Measurements from ENCODE around the gene SPAG16. TPM values are rescaled to one million over a fixed set of nuclear protein-coding genes. Genes with fewer than 3 reads are reported as not detected.
"Not testable (repeated sequence)": the region's sequence is repeated elsewhere in the genome, so short reads cannot be mapped to it uniquely, and the experiment has no call there.

The SPAG16 gene
- total RNA-seq, 1 donor from 2014 or later, result 33.9 TPM

DNA sequence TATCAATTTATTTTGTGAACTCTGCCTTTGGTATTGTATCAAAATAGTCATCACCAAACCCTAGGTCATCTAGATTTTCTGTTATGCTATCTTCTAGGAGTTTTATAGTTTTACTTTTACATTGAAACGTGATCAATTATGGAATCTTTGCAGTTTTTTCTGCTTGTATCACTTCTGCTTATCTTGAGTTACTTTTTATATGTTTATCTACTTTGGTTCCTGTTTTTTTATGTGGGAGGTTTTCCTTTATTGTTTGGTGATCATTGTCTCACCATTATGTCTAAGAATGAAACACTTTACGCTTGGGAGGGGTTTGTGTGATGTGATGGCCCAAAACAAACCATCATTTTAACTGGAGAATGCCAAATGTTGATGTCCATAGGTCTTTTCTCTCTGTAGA lies 261.2 kb downstream of the SPAG16 start:
- DNase-seq (ENCODE audit: low spot score), result no peak

DNA sequence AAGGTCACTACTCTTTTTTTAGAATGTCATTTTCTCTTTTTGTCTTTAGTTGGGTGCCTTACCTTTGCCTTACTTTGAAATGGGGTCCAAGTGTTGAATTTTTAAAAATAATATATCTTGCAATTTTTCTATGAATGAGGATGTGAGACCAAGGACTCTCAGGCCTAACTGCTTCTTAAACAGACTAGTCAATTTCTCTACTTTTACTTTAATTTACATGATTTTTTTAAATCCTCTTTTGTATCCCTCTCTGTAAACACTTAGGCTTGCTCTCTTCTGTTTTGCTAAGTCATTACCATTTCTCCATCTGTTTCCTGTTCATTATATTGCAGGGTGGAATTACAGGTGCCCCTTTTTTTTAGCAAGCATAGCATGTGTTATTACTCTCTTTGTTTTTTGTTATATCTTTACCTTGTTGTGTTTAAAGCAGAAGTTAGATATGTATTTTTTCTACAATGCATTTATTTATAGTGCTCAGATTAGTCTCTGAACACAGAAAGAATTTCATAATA lies 261.8 kb downstream of the SPAG16 start:
- no peak for DNase-seq (ENCODE audit: low spot score)

DNA sequence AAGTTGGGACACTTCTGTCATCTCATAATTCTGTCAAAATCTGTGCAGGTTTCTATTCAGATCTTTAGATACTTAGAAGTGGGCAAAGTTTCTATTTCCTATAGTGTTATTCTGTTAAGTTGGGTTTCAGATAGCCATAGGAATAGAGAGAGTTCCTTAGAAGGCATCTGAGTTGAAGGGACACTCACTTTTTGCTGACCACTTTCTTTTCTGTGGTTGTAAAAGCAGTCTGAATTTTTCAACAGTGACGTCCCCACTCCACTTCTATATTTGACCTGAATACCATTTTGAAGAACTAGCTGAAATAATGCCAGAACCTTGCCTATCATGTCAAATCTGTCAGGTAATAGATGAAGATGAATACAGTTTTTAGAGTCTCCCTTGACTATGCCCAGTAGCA lies 267.3 kb downstream of the SPAG16 start:
- DNase-seq (ENCODE audit: low spot score), result no peak

DNA sequence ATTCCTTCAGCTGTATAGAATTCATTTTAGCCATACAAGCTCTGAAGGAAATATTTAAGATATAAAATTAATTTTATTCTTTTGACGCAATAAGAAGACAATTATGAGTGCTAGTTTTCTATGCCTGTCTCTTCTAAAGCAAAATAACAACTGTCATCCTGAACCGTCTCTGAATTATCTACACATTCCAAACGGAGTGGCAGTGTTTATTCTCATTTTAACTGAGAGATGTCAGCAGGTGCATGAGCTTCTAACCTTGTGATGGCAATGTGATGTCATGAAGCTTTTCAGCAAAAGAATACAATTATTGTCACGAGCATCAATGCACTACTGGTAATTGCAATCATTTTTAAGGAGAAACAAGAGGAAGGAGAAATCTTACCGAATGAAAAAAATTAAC lies 274.8 kb downstream of the SPAG16 start:
- DNase-seq (ENCODE audit: low spot score), result no peak

DNA sequence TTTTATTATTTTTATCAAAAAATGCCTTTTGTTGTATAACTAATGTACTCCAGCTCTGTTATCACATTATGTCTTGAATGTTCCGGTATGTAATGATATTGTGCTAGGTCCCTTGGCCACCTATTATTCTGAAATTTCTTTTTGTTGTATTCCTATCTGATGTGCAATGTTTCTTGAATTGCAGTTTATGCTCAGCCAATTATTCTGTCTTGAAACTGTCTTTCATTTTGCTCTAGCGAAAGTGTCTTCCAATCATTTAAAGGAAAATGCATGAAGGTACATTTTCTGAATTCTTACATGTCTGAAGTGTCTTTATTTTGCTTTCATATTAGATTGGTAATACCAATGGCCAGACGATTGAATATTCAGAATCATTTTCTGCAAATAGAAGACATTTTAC lies 277.5 kb downstream of the SPAG16 start:
- no peak for DNase-seq (ENCODE audit: low spot score)

DNA sequence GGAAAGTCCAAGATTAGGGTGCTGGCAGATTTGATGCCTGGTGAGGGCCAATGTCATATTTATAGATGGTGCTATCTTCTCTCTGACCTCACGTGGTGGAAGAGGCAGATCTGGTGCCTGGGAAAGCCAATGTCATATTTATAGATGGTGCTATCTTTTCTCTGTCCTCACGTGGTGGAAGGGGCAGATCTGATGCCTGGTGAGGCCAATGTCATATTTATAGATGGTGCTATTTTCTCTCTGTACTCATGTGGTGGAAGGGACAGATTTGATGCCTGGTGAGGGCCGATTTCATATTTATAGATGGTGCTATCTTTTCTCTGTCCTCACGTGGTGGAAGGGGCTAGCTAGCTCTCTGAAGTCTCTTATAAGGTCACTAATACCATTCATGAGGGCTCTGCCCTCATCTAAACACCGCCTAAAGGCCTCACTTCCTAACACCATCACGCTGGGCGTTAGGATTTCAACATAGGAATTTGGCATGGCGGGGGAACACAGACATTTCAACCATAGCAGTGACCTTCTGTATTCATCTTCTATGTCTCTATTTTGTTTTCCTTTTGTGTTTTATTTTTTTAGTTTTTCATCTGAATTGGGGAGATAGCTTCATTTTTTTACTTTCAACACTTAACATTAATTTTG lies 278.4 kb downstream of the SPAG16 start:
- DNase-seq (ENCODE audit: low spot score), result no peak

DNA sequence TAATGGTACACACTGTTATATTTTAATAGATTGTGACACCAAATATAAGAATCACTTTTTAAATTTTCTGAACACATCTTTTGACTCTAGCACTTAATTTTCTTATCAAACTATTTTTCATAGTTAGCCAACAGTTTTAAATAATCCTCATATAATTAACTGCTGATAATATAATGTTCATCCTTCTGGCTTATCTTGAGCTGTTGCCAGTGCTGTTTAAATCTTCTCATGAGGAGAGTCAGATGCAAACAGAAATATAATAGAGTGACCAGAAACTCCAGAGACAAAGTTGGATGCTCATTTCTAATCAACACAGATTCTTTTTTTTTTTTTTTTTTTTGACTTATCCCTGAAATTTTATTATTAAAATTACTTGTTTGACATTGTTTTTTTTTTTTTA lies 282.6 kb downstream of the SPAG16 start:
- no peak for DNase-seq (ENCODE audit: low spot score)

DNA sequence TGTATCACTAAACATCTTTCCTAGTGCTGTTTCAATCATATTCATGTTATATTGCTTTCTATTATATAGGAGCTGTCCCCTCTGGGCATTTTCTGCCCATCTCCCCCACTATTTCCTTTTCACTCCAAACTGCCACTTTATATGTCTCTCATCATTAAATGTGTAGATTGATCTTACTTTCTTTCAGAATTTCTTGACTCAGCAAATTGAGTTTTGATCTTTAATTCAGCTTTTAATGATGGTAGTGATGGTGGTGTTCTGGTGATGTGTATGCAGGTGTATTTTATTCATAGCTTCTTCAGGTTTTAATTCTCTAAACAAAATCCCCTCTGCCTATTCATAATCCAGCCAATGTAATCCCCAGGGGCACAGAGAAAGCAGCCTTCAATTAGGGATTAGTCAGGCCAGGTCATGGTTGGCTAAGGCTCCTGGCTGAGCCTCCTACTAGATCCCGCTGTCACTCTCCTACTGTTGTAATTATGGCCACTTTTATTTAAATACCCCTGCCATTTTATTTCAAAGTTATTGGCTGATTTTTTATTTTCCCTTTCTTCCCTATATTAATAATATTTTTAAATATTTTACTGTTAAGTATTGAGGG lies 325.4 kb downstream of the SPAG16 start:
- no peak for DNase-seq (ENCODE audit: low spot score)

DNA sequence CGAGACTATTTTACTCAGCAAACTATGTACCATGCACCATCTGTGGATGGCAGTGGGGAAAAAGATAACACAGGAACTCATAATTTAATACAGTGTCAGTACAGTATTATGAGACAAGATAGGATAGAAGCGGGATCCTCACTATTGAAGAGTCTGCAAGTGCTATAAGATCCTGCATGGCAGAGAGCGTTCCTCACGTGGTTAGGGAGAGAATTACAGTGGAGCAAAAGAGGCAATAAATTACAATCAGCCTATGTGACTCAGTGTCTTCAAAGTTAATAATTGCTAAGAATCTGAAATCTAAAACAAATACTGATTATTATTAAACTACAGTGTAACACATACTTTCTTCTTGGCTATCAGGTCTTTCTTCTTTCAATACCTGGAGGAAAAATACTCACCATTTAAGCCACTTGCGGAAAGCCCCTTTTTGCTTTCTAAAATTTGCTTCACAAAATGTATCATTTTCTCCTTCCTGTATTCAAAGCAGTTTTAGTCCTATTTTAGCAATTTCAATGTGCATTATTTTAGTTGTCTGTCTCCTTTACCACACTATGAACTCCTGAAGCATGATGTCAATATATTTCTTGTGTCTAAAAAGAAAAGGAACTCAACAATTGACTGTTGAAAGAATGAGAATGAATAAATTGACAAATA lies 342.9 kb downstream of the SPAG16 start:
- DNase-seq (ENCODE audit: low spot score), result no peak

DNA sequence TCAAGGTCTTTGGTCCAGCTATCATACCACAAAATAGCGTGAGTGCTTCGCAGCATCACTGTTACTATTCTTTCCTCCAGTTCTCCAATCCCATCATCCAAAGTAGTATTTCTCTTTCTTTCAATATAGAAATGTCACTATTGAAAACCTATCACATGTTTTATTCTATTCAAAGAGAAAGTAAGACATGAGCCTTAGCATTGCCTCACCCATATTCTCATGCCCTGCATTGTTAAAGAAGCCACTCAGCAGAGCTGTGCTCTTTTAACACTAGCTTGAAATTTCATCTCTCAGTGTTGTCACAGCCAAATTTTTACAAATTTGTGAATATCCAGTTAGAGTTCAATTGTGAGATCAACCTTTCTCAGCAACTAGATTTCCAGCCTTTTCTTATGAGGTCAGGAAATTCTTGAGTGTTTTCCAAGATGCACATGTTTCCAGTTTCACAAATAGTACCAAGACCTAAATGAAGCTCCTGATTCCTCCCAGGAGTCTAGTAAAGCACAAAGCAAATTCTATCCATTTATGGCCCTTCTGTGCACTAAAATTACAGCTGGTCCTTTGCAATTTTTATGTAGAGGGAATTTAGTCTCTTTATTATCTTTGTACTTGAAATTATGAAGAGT lies 343.7 kb downstream of the SPAG16 start:
- DNase-seq (ENCODE audit: low spot score), result no peak

DNA sequence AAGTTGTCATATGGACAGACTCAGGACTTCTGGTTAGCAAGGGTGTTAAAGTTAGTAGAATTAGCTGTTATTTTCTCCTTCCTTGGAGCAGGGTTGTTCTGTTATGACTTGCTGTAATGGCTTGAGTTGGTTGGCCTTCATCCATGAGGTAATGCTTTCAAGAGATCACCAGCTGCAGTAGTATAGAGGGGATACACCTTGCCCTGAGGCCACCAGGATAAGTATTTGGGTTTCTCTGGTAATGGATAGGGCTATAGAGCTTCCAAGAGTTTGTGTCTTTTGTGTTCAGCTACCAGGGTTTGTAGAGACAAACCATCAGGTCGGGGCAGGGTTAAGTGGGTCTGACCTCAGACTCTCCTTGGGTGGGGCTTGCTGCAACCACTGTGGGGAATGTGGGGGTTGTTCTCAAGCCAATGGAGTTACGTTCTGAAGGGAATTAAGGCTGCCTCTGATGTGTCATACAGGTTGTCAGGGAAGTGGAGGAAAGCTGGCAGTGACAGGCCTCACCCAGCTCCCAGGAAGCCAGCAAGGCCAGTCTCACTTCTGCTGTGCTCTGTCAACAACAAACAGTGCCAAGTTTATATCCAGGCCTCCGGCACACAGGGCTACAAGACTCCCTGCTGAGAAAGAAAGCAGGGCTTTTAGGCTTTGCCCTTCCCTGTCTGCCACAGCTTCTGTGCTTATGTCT lies 356.6 kb downstream of the SPAG16 start:
- DNase-seq (ENCODE audit: low spot score), result no peak

DNA sequence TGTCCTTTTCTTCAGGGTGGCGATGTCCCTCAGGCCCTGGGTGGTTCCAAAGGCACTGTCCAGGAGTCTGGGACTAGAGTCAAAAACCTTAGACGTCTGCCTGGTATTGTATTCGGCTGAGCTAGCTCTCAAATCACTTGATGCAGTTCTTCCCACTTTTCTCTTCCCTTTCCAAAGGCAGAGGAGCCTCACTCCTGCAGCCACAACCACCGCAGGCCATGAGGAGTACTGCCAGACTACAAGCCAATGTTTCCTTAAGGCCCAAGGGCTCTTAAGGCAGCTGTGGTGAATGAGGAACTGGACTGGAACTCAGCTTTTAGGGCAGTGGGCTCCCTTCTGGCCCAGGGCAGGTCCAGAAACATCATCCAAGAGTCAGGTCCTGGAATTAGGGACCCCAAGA lies 360.7 kb downstream of the SPAG16 start:
- no peak for DNase-seq (ENCODE audit: low spot score)

DNA sequence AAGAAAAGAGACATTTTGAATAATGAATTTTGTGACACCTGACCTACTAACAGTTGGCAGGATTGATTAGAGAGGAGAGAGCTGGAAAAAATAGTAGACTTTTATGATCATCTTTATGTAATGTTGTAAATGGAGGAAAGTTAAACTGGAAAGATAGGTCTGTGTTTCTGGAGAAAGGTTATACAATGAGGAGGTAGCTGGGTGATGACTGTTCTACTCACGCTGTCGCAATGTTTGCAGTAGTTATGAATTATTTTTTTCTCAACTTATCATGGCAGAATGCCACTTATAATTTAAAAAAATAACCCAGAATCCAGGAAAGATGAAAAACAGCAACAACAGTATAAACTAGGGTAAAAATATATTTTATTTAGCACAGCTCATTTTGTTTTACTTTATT lies 364.9 kb downstream of the SPAG16 start:
- no peak for DNase-seq (ENCODE audit: low spot score)

DNA sequence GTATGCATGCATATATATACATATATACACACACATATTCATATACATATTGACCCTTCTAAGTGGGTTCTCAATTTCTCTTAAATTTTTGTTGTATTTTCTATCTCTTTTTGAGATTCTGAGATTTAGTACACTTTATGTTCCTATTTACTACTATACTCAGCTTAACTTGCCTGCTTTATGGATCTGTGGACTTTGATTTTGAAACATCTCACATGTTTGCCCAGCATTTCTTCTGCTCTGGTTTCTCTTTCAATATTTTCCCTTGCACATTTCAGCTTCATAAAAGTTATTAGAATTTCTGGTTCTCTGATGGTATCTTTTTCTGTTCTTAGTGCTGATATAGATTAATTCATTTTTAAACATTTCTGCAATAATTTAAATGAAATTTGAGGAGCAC lies 380.6 kb downstream of the SPAG16 start:
- DNase-seq (ENCODE audit: low spot score), result no peak

DNA sequence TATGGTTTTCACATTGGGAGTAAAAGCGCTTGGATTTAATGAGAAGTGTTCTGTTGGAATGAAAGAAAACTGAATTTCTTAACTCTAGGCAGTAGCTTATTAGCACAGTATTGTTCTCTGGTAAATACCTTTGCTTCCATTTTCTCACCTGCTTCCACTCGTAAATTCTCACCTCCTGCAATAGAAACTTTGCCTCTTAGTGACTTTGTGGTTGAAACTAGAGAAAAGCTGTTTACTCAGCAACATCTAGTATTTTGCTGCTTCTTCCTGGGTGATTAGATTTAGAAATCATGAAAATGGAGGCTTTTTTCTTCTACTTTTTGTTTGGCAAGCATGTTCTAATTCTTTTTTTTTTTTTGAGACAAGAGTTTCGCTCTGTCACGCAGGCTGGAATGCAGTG lies 385.4 kb downstream of the SPAG16 start:
- no peak for DNase-seq (ENCODE audit: low spot score)

DNA sequence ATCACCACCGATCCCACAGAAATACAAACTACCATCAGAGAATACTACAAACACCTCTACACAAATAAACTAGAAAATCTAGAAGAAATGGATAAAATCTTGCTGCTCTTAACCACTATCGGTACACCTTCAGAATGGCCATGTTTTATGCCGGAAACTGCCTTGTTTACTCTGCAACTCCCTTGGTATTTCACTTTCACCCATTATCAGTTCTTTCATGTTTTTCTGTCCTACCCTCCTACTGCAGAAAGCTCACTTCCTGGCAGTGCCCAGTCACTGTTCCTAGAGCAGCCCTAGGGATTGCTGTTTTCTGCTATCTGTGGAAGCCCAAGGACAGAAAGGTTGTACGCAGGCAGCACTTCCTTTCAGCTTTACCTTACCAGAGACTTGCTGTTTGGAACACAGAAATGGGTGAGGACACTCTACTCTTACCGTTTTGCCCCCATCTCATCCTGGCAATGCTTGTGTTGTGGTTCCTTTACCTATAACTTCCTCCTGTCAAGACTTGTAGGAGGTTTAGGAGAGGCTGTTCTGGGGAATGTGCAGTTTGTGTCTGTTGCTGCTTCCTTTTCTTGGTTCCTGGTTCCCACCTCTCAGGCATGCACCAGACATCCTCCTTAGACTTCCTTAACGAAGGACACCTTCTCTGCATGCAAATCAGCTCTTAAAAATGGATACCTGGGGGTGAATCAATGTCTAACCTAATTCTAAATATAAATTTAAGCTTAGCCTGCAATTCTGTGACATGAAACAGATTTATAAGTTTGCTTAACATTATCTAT lies 394.4 kb downstream of the SPAG16 start:
- DNase-seq (ENCODE audit: low spot score), result no peak

DNA sequence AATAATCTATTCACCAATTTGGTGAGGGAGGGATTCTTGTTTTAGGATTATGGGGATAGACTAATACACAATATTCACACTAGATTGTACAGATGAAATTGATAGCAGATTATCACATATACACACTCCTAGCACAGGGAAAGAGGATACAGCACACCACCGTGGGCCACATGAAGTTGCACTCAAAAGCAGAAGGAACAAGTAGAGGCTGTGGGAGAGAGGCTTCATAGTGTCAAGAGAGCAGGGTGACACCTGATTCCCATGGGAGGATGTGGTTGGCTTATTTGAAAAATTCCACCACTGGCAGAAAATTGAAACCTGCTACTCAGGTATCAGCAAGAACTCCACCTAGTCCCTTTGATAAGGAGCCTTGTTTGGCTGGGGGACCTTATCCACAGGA lies 395.6 kb downstream of the SPAG16 start:
- DNase-seq (ENCODE audit: low spot score), result no peak

DNA sequence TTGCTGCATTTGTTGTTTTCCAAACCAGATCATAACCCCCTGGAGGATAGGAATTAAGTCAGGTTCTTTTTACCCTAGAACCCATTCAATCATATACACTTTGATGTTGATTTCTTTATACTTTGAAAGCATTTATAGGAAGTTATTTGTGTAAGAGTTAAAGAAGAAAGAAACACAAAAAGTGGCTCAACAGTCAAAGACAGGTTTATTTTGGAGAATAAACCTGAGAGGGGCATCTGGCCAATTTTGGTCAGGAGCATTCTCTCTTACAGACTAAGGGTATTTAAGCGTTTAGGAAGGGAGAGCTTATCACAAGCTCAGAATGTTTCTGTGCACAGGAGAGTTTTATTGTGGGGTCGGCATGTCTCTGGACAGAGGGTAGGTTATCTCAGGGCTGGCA lies 398.0 kb downstream of the SPAG16 start:
- no peak for DNase-seq (ENCODE audit: low spot score)

DNA sequence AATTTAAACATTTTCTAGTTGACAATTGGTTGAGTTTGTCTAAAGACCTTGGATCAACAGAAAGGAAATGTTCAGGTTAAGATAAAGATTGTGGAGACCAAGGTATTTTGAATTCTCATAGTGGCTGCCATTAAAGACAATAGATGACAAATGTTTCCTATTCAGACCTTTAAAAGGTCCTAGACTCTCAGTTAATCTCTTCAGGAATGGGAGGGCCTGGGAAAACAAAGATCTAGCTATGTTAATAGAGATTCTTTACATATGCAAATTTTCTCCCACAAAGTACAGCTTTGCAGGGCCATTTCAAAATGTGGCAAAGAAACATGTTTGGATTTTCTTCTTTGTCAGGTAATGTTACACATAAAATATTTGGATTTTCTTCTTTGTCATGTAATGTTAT lies 403.9 kb downstream of the SPAG16 start:
- DNase-seq (ENCODE audit: low spot score), result no peak

DNA sequence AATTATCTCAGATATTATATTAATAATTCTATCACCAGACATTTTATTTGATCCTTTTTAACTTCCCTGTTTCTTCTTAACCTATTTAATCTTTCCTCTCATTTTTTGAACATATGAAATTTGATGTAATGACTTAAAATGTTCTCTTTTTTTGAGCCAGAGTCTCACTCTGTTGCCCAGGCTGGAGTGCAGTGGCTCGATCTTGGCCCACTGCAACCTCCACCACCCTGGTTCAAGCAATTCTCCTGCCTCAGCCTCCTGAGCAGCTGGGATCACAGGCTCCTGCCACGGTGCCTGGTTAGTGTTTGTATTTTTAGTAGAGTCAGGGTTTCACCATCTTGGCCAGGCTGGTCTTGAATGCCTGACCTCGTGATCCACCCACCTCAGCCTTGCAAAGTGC lies 404.6 kb downstream of the SPAG16 start:
- not testable (repeated sequence) for DNase-seq (ENCODE audit: low spot score)

DNA sequence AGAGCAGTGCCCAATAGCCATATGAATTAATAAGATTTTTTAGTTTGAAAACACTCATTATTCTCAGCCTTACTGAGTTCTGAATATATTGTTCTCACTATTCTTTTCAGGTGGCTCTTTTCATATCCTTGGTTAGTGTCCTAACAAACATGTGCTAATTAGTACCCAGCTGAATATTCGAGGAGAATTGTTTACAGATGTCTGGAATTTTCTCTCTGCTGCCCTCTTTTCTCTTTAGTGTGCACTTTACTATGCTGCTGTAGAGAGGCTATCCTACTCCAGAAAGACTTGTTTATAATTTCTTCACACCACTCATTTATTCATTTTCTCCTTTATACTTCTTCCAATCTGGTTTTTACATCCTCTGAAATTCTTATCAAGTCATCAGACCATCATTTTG lies 405.3 kb downstream of the SPAG16 start:
- no peak for DNase-seq (ENCODE audit: low spot score)
